Activated naive CD8-positive, alpha-beta T cell treated with anti-CD3 and anti-CD28 coated beads for 36 hours (primary cell): ENCODE data around the gene GNAL. TPM values are rescaled to one million over a fixed set of nuclear protein-coding genes. Genes with fewer than 3 reads are reported as not detected.

Experiments used
- DNase-seq: peaks from one replicate; pipeline ENCODE4 v3.0.0; 2021
- H3K27ac Mint-ChIP-seq: one replicate; pipeline ENCODE4 v1.8.0; 2022; ENCODE audit warnings: mild to moderate bottlenecking, moderate library complexity, mixed read lengths
- H3K27me3 Mint-ChIP-seq: one replicate; pipeline ENCODE4 v1.8.0; 2022; ENCODE audit warnings: mild to moderate bottlenecking, mixed read lengths
- H3K36me3 Mint-ChIP-seq: one replicate; pipeline ENCODE4 v1.8.0; 2021; ENCODE audit warnings: mild to moderate bottlenecking, mixed read lengths
- H3K4me1 Mint-ChIP-seq: one replicate; pipeline ENCODE4 v1.8.0; 2021; ENCODE audit warnings: mixed read lengths
- H3K4me3 Mint-ChIP-seq: one replicate; pipeline ENCODE4 v1.8.0; 2022; ENCODE audit warnings: mild to moderate bottlenecking, moderate library complexity, mixed read lengths
- H3K9me3 Mint-ChIP-seq: one replicate; pipeline ENCODE4 v1.8.0; 2022; ENCODE audit warnings: mixed read lengths
- total RNA-seq, 2 experiments: library from RNA; stranded (reverse); gene quantifications; one replicate each; pipeline ENCODE4 v1.2.3, GENCODE V29; 2021

GNAL gene
- total RNA-seq, 2 experiments from 2014 or later: 0.04 TPM; not detected in 1

DNA sequence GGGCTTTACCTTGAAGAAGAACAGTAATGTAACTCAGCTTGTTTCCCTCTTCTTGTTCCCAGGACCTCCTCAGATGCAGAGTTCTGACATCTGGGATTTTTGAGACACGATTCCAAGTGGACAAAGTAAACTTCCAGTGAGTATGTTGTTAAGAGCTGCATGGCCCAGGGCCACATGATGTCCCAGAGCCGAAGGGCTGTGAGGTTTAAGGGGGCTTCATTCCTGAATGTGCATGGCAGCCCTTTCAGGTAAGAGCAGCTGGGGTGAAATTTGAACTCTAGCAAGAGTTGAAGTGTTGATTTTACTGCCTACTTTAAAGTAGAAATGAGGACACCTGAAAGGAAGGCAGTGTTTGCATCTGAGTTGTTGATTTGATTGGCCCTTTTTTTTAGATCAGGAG is 175.4 kb downstream of the GNAL start:
- no peaks in the 10 kb centered on the region for H3K27me3 Mint-ChIP-seq
- no peaks in the 10 kb centered on the region for H3K9me3 Mint-ChIP-seq
- peaks cover 6% of the 10 kb centered on the region for H3K4me1 Mint-ChIP-seq
- H3K27ac Mint-ChIP-seq: no peak overlapping the region
- no peak for DNase-seq
- no peak overlapping the region for H3K4me3 Mint-ChIP-seq
- H3K36me3 Mint-ChIP-seq: no peaks in the 10 kb centered on the region

DNA sequence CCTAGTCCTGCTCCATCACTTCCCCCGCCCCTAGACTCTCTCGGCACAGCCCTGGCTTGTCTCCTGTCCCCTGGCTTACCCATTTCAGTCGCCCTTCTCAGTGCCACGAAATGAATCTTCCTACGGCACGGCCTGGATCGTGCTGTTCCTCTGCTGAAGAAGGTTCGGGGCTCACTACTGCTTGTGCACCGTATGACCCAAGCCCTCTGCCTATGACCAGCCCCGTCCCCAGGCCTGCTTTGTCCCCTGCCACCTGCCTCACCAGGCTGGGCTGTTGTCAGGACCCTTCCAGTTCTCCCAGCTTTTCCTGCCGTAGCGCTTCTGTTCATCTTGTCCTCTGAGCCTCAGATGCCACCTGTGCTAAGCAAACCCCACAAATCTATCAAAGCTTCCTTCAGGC is 176.0 kb downstream of the GNAL start:
- Mint-ChIP-seq H3K27me3 (no peaks in the 10 kb centered on the region), H3K4me3 (no peak overlapping the region), H3K4me1 (peaks cover 3% of the 10 kb centered on the region), H3K9me3 (no peaks in the 10 kb centered on the region), H3K27ac (no peak overlapping the region), H3K36me3 (no peaks in the 10 kb centered on the region)
- DNase-seq: no peak

DNA sequence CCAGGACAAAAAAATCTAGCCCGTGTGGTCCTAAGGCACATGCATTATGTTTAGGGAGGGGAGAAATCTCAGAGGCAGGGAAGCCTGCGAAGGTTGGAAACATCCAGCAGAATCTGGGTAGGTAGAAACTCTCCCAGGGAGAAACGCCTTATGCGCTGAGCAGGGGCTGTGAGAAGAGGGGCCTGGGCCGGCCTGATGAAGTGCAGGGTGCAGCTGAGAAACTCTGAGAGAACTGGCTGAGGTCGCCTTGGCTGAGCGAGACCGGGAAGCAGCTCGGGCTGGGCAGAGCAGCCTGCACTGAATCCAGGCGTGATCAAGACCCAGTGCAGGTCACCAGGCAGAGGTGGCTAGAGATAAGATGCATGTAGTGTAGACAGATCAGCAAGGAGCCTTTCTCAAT is 177.3 kb downstream of the GNAL start:
- no peak for DNase-seq
- Mint-ChIP-seq H3K27me3 (no peaks in the 10 kb centered on the region), H3K4me1 (no peaks in the 10 kb centered on the region), H3K9me3 (no peaks in the 10 kb centered on the region), H3K4me3 (no peak overlapping the region), H3K36me3 (no peaks in the 10 kb centered on the region), H3K27ac (no peak overlapping the region)

DNA sequence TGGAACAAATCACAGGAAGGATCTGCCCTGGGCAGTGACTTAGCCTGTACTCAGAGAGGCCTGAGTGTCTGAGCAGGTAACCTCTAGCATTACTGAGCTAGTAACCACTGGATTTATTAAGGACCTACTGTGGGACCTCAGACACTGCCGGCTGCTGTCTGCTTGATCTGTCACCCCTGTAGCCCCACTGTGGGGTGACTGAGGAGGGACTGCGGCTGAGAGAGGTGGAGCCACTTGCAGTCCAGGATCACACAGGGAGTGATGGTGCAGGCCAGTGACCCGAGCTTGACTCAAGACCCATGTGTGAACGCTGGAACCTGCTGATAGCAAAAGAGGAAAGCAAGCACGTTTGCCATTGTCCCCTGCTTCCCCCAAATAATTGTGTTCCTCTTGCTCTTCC is 177.7 kb downstream of the GNAL start:
- Mint-ChIP-seq H3K4me3 (no peak overlapping the region), H3K4me1 (no peaks in the 10 kb centered on the region), H3K27me3 (no peaks in the 10 kb centered on the region), H3K27ac (no peak overlapping the region), H3K9me3 (no peaks in the 10 kb centered on the region), H3K36me3 (no peaks in the 10 kb centered on the region)
- no peak for DNase-seq

DNA sequence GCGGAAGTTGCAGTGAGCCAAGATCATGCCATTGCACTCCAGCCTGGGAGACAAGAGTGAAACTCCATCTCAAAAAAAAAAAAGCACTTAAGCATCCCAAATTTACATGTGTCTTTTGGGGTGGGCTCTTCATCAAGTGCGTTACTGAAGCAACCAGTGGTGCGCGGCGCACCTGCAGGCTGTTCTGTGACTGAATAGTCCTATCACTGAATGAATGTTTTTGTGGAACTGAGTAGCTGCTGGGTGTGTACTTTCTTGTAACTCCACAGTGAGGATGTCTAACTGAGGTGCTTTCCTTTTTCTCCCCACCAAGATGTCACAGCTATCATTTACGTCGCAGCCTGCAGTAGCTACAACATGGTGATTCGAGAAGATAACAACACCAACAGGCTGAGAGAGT is 179.2 kb downstream of the GNAL start:
- no peaks in the 10 kb centered on the region for H3K36me3 Mint-ChIP-seq
- H3K4me1 Mint-ChIP-seq: peaks cover 4% of the 10 kb centered on the region
- H3K27ac Mint-ChIP-seq: no peak overlapping the region
- H3K9me3 Mint-ChIP-seq: no peaks in the 10 kb centered on the region
- H3K4me3 Mint-ChIP-seq: no peak overlapping the region
- no peaks in the 10 kb centered on the region for H3K27me3 Mint-ChIP-seq
- no peak for DNase-seq

DNA sequence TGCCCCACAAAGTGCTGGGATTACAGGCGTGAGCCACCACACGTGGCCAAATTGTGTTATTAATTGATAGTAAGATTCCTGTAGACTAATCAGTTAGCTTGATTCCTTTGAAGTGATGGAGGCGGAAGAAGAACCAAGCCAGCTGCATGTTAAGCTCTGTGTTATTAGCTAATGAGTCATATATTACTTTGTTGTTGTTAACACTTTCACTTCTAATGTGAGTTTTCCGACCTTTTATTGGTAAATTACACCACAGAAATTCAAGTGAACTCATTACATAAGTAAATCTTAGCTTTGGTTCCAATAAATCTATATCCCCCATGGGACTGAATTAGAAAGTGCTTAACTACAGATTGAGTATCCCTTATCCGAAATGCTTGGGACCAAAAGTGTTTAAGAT is 182.4 kb downstream of the GNAL start:
- H3K9me3 Mint-ChIP-seq: peaks cover 4% of the 10 kb centered on the region
- no peak overlapping the region for H3K4me3 Mint-ChIP-seq
- H3K27me3 Mint-ChIP-seq: no peaks in the 10 kb centered on the region
- peaks cover 1% of the 10 kb centered on the region for H3K36me3 Mint-ChIP-seq
- no peak for DNase-seq
- H3K4me1 Mint-ChIP-seq: peaks cover 4% of the 10 kb centered on the region
- H3K27ac Mint-ChIP-seq: no peak overlapping the region

DNA sequence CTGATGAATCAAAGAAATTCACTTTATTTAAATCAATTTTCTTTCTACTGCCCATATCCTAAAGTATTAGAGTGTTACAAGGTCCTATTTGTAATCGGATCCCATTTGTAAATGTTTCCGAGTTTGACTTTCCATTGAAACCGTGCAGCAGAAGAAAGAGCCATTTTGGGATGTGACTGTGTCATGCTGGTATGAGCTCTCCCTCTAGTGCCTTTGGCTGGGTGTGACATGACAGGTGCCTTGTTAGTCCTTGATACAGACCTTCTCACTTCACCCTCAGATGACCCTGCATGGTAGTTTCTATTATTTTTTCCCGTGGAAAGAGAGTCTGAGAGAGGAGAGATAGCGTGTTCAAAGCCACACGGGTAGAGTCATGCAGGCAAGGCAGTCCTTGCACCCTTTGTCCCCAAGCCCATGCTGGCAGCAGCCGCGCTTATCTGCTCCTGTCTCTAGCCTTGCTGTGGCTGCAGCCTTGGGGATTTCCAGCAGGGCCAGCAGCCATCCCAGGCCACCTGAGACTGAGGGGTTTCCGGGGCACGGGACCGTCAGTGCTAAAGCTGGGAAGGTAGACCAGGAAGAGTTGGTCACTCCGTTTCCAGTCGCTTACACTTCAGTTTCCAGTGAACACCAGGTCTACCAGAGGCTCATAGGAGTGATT is 183.5 kb downstream of the GNAL start:
- H3K36me3 Mint-ChIP-seq: peaks cover 1% of the 10 kb centered on the region
- peaks cover 4% of the 10 kb centered on the region for H3K9me3 Mint-ChIP-seq
- no peak overlapping the region for H3K4me3 Mint-ChIP-seq
- DNase-seq: no peak
- peaks cover 4% of the 10 kb centered on the region for H3K4me1 Mint-ChIP-seq
- H3K27me3 Mint-ChIP-seq: no peaks in the 10 kb centered on the region
- H3K27ac Mint-ChIP-seq: no peak overlapping the region

DNA sequence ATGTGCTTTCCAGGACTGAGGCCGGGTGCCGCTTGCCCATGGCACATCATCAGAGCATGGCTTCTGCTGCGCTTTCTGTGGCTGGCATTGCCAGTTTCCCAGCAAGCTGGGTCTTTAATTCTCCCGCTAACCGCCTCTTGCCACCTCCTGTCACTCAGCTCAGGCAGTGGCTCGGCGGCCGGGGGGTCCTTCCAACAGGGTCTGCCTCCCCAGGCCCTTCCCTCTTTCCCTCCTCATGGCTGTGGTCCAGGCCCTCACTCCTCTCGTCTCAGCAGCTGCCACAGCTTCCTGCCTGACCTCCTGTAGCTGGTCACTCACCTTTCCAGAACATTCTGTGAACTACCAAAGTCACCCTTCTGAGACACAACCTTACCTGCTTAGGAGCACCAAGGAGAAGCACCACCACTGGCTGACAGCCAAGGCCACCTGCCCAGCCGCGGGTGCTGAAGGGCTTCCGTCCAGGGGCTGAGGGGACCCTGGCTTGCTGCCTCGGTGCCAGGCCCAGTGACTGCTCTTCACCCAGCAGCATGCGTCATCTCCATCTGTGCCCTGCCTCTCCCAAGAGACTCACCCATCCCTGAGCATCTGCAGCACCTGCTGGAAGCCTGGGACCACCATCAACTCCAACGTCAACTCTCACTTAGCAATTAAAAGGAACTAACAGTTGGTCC is 184.7 kb downstream of the GNAL start:
- Mint-ChIP-seq H3K36me3 (peaks cover 1% of the 10 kb centered on the region), H3K9me3 (peaks cover 4% of the 10 kb centered on the region), H3K4me1 (peaks cover 4% of the 10 kb centered on the region), H3K4me3 (no peak overlapping the region), H3K27me3 (no peaks in the 10 kb centered on the region), H3K27ac (no peak overlapping the region)
- no peak for DNase-seq

DNA sequence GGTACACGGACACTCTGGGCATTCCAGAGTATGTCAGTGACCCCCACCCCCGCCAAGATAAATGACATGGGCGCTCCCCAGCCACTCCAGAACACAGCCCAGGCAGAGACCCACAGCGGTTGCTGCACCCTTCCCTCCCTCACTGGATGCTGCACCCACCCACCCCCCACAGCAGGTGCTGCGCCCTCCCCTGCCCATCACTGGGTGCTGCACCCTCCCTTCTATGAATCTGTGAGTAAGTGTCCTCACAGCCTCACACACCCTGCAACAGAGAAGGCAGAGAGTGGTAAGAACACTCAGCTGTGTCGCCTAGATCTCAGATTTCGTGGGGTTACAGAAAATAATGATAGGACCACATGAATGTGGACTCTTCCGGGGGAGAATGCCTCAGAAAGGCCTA is 185.6 kb downstream of the GNAL start:
- Mint-ChIP-seq H3K27me3 (no peaks in the 10 kb centered on the region), H3K27ac (no peak overlapping the region)
- DNase-seq: no peak

DNA sequence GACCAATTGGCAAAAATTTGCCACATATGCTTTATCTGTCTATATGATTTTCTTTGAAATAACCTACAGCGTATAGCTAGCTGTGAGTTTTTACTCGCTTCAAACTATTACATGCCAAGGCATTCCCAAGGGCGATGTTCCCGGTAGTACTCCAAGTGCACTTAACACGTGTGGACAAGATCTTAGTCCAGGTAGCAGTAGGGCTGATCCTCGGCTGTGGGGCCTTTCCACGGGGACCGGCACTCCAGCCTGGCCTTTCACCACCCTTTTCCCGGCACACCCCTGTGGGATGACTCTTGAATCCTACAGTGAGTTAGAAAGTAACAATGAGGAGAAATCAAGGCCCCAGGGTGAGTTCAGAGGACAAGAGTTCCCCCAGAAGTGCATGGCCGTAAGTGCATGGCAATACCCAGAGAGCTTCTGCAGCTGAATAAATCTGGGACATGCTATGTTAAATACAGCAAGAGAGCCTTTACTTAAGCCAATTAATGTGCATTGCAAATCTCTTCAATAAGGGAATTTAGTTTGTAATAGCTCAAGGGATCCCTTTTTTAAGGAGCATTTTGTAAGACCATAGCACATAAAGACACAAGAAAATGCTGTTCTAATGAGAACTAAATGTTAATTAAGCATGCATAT is 188.6 kb downstream of the GNAL start:
- H3K4me1 Mint-ChIP-seq: peaks cover under 1% of the 10 kb centered on the region
- no peak overlapping the region for H3K4me3 Mint-ChIP-seq
- H3K9me3 Mint-ChIP-seq: peaks cover 4% of the 10 kb centered on the region
- no peak for DNase-seq
- H3K36me3 Mint-ChIP-seq: peaks cover 1% of the 10 kb centered on the region
- H3K27me3 Mint-ChIP-seq: no peaks in the 10 kb centered on the region
- H3K27ac Mint-ChIP-seq: no peak overlapping the region

More for the DNA sequence above, 185.6 kb downstream of the GNAL start:
- Mint-ChIP-seq H3K36me3 (peaks cover 1% of the 10 kb centered on the region), H3K9me3 (peaks cover 4% of the 10 kb centered on the region), H3K4me3 (no peak overlapping the region), H3K4me1 (peaks cover 4% of the 10 kb centered on the region)

DNA sequence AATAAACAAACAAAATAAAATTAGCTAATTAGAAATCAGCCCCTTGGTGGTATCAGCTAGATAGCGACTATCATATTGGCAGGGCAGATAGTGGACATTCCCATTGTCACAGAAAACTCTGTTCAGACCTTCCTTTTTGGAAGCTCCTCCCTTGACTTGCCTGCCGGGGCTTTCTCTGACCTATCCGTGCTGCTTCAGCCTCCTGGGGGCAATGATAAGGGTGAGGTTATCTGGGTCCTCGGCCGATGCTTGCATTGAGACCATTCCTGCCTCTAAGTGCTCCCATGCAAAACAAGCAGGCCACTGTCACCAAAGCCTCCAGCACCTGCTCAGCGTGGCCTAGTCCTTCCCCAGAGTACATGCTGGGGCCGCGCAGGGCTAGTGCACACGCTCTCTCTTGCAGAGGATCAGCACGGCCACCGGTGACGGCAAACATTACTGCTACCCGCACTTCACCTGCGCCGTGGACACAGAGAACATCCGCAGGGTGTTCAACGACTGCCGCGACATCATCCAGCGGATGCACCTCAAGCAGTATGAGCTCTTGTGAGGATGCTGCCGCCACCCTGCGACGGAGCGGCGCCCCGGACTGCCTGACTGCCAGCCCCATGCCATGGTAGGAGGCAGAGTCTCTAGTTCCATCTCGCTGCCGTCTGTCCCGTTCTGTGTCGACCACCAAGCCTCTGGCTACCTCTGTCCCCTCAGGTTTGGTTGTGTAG is 191.7 kb downstream of the GNAL start:
- Mint-ChIP-seq H3K4me3 (no peak overlapping the region), H3K36me3 (no peaks in the 10 kb centered on the region), H3K27ac (no peak overlapping the region), H3K27me3 (no peaks in the 10 kb centered on the region), H3K9me3 (no peaks in the 10 kb centered on the region), H3K4me1 (peaks cover 5% of the 10 kb centered on the region)
- no peak for DNase-seq

DNA sequence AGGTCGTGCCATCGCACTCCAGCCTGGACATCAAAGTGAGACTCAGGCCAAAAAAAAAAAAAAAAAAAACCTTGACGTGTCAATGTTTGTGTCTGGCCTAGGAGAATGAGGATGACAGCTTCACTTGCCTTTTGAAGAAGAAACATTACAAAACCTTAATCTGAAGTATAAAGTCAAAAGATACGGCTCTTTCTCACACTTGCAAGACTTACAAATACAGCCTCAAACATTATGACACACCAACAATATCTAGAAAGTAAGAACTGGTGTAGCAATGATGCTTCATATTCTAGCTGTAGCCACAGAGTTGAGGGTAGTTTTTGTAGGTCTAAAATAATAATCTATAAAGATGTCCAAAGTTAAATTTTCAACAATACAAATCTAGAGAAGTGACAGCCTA is 193.6 kb downstream of the GNAL start:
- Mint-ChIP-seq H3K4me1 (peaks cover 5% of the 10 kb centered on the region), H3K36me3 (peaks cover 2% of the 10 kb centered on the region), H3K9me3 (no peaks in the 10 kb centered on the region), H3K27me3 (no peaks in the 10 kb centered on the region), H3K27ac (no peak overlapping the region), H3K4me3 (no peak overlapping the region)
- no peak for DNase-seq

DNA sequence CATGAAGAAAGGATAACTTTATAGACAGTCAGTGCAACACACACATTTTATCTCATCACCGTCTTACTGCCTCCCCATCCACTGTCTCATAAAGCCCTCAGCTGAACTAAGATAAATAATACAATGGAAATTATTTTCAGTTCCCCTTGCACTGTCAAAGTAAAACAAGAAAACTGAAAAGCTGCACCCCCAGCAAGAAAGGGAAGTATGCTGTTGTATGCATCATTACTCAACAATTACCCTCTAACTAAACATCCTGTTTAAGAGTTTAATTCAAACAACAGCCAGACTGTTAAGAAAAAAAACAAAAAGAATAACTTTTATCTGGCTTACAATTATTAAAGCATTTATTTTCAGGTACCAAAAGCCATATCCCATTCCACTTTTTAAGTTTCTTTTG is 194.1 kb downstream of the GNAL start:
- Mint-ChIP-seq H3K36me3 (peaks cover 2% of the 10 kb centered on the region), H3K27me3 (no peaks in the 10 kb centered on the region), H3K4me1 (peaks cover 5% of the 10 kb centered on the region), H3K9me3 (no peaks in the 10 kb centered on the region), H3K4me3 (no peak overlapping the region), H3K27ac (no peak overlapping the region)
- no peak for DNase-seq

DNA sequence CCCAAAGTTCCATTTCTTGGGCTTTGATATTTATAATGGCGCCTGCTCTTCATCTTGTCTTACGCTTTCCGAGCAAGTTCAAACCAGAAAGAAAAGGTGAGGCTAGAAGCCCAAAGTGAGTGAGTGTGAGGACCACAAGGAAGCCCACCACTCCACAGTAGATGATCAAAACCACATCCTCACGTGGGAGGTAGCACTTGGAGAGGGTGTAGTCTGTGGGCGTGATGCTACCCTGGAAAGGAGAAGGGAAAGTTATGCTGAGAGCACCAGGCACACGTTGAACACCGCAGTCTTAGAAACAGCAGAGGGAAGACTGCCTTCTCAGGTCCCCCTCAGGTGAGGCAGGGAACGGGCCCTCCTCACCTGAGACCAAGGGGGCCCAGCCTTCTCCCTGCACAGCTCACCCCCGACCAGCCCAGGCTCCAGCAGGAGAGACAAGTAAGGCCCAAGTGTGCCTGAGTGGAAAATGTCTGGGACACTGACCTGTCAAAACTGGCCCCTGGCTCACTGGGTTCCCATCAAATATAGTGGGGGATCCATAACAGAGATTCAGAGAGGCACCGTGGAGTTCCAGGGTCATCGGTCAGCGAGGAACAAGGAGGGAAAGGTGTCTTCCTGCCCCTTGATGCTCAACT is 195.4 kb downstream of the GNAL start:
- Mint-ChIP-seq H3K27me3 (no peaks in the 10 kb centered on the region), H3K4me3 (no peak overlapping the region), H3K36me3 (peaks cover 3% of the 10 kb centered on the region), H3K9me3 (no peaks in the 10 kb centered on the region), H3K27ac (no peak overlapping the region), H3K4me1 (peaks cover 5% of the 10 kb centered on the region)
- no peak for DNase-seq
